ENCODE measurements around the gene RAD51AP2.

The RAD51AP2 gene

DNA sequence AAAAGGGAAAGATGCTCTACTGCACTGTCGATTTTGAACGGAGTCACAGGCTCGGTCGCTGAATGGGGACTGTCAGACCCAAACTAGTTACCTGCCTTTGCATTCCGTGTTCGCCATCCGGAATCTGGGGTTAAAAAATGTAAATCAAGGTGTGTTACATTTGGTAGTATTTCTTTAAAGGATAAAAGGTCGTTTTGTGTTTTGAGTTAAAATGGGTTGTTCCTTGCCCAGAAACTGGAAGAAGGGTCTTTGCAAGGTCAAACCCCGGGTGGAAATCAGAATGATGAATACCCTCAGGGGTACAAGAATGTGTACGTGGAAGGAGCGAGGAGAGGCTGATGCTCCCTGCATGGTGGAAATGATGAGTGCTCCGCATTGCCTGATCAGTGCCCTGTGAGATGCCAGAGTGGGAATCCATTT lies 23.3 kb upstream of the RAD51AP2 start:
- no peaks in the 10 kb centered on the region for H3K36me3 ChIP-seq (ENCODE audit: insufficient read depth, insufficient read length, low read length)
- H3K4me1 ChIP-seq (ENCODE audit: insufficient read depth, insufficient read length) = peaks cover 2% of the 10 kb centered on the region
- peak overlapping the region; percentile 26 for H3K4me3 ChIP-seq (ENCODE audit: insufficient read length, low read depth)
- H3K27me3 ChIP-seq (ENCODE audit: insufficient read depth, insufficient read length) = peaks cover 44% of the 10 kb centered on the region
- H3K9me3 ChIP-seq (ENCODE audit: insufficient read depth, low read length) = no peaks in the 10 kb centered on the region
- H3K9ac ChIP-seq (ENCODE audit: insufficient read length, low read depth) = no peak overlapping the region
- TF ChIP-seq ZNF274 (IDR thresholded peaks at IDR 0.05; ENCODE audit: low read depth, low read length) (no peak), YY1 (IDR thresholded peaks at IDR 0.05; ENCODE audit: insufficient read depth, insufficient read length) (no peak), SUZ12 (IDR thresholded peaks at IDR 0.05; ENCODE audit: extremely low read depth, insufficient read depth, insufficient read length) (no peak)
- no peak for DNase-seq (ENCODE audit: low read depth, low spot score)

DNA sequence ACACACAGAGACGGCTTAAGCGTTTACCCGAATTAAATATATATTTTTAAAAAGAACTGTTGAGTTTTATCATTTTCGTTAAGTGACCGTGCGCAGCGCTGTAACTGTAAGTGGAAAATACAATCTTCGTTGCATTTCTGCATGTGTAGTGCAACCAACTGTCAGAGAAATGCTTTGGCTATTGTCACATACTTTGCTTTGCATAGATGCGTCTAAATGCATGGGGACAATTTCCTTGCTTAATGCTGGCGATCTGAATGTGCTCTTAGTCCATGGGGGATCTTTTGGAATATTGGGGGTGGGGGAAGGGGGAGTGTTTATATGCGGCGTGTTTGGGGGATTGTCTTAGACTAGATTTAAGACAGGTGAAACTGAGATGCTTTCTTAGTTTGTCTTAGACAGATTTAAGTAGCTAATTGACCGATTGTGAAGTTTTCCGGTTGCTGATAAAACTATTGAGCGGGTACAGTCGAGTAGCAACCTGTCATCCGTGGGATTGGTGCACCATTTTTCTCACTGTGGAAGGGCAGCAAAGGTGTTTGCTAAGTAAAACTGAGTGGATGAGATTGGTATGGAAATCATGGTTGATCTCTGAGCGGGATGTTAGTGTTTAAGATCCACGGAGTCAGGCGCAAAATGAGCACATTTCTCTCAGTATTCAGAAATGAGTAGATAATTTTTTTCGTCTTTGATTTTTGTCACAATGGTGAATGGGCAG lies 22.7 kb upstream of the RAD51AP2 start:
- DNase-seq (ENCODE audit: low read depth, low spot score) = no peak
- H3K36me3 ChIP-seq (ENCODE audit: insufficient read depth, insufficient read length, low read length) = no peaks in the 10 kb centered on the region
- no peak for TF ChIP-seq ZNF274 (IDR thresholded peaks at IDR 0.05; ENCODE audit: low read depth, low read length)
- no peak for TF ChIP-seq SUZ12 (IDR thresholded peaks at IDR 0.05; ENCODE audit: extremely low read depth, insufficient read depth, insufficient read length)
- TF ChIP-seq YY1 (IDR thresholded peaks at IDR 0.05; ENCODE audit: insufficient read depth, insufficient read length) = no peak
- peaks cover 46% of the 10 kb centered on the region for H3K27me3 ChIP-seq (ENCODE audit: insufficient read depth, insufficient read length)
- peaks cover 2% of the 10 kb centered on the region for H3K4me1 ChIP-seq (ENCODE audit: insufficient read depth, insufficient read length)
- no peaks in the 10 kb centered on the region for H3K9me3 ChIP-seq (ENCODE audit: insufficient read depth, low read length)
- H3K4me3 ChIP-seq (ENCODE audit: insufficient read length, low read depth) = peak overlapping the region; percentile 26
- H3K9ac ChIP-seq (ENCODE audit: insufficient read length, low read depth) = peak overlapping the region; percentile 51

DNA sequence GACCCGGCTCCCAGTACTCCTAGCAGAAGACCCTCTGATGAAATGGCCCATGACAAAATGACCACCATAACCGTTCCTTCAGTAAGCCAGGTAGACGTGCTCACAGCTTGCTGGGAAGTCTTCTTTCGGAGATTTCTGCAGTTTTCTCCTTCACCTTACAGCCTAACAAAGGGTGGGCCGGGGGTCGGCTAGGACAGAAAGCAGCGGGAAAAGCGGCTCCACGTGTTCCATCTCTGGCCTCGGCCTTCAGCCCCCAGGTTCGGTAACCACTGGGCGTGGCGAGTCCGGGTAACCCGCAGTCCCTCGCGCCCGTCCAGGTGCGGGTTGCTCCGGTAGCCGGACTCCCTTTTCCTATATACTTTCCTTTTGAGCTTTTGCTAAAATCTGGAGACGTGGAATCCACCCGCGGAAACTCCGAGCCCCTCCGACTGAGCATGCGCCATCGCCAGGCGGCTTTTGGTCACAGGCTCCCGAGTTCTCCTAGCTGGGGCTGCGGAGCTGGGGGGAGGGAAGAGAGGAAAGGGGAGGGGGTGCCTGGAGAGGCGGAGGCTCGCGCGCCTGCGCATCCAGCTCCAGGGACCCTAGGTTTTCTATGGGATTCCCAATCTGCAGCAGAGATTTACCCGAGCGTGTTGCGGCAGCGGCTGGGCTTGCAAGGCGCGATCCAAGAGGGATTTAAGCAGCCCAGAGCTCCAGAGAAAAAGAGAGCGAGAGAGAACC lies 22.0 kb upstream of the RAD51AP2 start, which contains the start of gene VSNL1:
TSS of gene VSNL1 (plus strand) at position 604 of the 720 bp plus-strand sequence. CDS start 51,379 bp downstream, outside the sequence.
- Histone ChIP-seq H3K27me3 (ENCODE audit: insufficient read depth, insufficient read length) (peaks cover 46% of the 10 kb centered on the region), H3K4me3 (ENCODE audit: insufficient read length, low read depth) (peak within 1 kb of the TSS; percentile 48), H3K9ac (ENCODE audit: insufficient read length, low read depth) (peak within 1 kb of the TSS; percentile 70), H3K9me3 (ENCODE audit: insufficient read depth, low read length) (no peaks in the 10 kb centered on the region), H3K4me1 (ENCODE audit: insufficient read depth, insufficient read length) (peaks cover 2% of the 10 kb centered on the region), H3K36me3 (ENCODE audit: insufficient read depth, insufficient read length, low read length) (no peaks in the 10 kb centered on the region)
- TF ChIP-seq SUZ12 (IDR thresholded peaks at IDR 0.05; ENCODE audit: extremely low read depth, insufficient read depth, insufficient read length) = no peak
- TF ChIP-seq YY1 (IDR thresholded peaks at IDR 0.05; ENCODE audit: insufficient read depth, insufficient read length) = no peak
- peak; percentile 90 for DNase-seq (ENCODE audit: low read depth, low spot score)

DNA sequence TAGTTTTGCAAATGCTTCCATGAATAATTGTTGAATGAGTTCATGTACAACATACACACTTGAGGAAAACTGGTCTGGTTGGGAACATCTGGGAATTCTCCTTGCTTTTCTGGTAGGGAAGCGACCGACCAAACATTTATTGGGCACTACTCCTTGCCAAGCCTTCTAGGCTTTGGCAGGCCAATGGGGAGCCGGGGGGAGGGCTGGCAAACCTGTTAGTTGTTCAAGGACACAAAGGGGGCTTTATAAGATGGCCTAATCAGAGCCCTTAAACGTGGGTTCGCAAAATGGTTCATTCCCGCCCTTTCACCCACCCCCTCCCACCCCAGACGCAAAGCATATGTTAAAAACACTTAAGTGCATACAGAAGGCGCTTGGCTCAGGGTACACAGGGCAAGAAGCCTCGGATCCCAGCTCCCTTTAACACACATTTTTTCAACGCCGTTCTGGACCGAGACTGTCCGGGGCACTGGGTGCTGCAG lies 21.4 kb upstream of the RAD51AP2 start:
- Histone ChIP-seq H3K4me1 (ENCODE audit: insufficient read depth, insufficient read length) (peaks cover 2% of the 10 kb centered on the region), H3K4me3 (ENCODE audit: insufficient read length, low read depth) (peak overlapping the region; percentile 48), H3K27me3 (ENCODE audit: insufficient read depth, insufficient read length) (peaks cover 46% of the 10 kb centered on the region), H3K9me3 (ENCODE audit: insufficient read depth, low read length) (no peaks in the 10 kb centered on the region), H3K9ac (ENCODE audit: insufficient read length, low read depth) (peak overlapping the region; percentile 70), H3K36me3 (ENCODE audit: insufficient read depth, insufficient read length, low read length) (no peaks in the 10 kb centered on the region)
- no peak for TF ChIP-seq YY1 (IDR thresholded peaks at IDR 0.05; ENCODE audit: insufficient read depth, insufficient read length)
- no peak for TF ChIP-seq SUZ12 (IDR thresholded peaks at IDR 0.05; ENCODE audit: extremely low read depth, insufficient read depth, insufficient read length)
- TF ChIP-seq ZNF274 (IDR thresholded peaks at IDR 0.05; ENCODE audit: low read depth, low read length) = no peak
- DNase-seq (ENCODE audit: low read depth, low spot score) = no peak

DNA sequence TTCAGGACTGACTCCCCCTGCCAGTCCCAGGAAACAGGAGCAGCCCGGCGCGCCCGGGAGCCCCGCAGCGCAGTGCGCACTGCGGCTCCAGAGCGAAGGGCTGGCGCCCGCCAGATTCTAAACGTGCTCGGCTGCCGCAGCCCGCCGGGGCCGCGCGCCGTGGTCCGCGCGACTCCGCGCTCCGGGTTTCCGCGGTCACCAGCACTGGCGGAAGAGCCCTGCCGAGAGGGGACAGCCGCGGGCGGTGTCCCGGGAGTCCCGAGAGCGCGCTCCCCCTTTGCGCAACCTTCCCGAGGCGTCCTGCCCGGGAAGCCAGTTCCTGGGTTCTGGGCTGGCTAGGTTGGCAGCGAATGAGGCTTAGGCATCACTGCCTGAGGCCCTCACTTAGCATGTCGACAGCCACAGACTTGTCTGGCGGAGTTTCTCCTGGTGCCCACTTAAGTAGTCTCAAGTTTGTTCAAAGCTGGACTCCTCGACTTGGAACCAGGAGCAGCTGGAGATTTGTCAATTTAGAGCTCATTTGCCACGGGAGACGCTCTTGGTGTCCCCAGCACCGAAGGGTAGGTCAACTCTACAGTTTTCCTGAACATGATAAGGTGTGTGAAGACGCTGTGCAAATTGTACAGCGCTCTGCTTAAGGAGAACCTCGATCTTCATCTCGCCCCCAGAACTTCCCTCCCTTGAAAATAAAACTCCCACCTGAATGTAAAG lies 20.8 kb upstream of the RAD51AP2 start:
- Histone ChIP-seq H3K4me3 (ENCODE audit: insufficient read length, low read depth) (peak overlapping the region; percentile 48), H3K9ac (ENCODE audit: insufficient read length, low read depth) (peak overlapping the region; percentile 66), H3K4me1 (ENCODE audit: insufficient read depth, insufficient read length) (peaks cover 2% of the 10 kb centered on the region), H3K9me3 (ENCODE audit: insufficient read depth, low read length) (no peaks in the 10 kb centered on the region), H3K27me3 (ENCODE audit: insufficient read depth, insufficient read length) (peaks cover 46% of the 10 kb centered on the region), H3K36me3 (ENCODE audit: insufficient read depth, insufficient read length, low read length) (no peaks in the 10 kb centered on the region)
- no peak for DNase-seq (ENCODE audit: low read depth, low spot score)
- TF ChIP-seq YY1 (IDR thresholded peaks at IDR 0.05; ENCODE audit: insufficient read depth, insufficient read length) = no peak
- no peak for TF ChIP-seq ZNF274 (IDR thresholded peaks at IDR 0.05; ENCODE audit: low read depth, low read length)
- TF ChIP-seq SUZ12 (IDR thresholded peaks at IDR 0.05; ENCODE audit: extremely low read depth, insufficient read depth, insufficient read length) = no peak

DNA sequence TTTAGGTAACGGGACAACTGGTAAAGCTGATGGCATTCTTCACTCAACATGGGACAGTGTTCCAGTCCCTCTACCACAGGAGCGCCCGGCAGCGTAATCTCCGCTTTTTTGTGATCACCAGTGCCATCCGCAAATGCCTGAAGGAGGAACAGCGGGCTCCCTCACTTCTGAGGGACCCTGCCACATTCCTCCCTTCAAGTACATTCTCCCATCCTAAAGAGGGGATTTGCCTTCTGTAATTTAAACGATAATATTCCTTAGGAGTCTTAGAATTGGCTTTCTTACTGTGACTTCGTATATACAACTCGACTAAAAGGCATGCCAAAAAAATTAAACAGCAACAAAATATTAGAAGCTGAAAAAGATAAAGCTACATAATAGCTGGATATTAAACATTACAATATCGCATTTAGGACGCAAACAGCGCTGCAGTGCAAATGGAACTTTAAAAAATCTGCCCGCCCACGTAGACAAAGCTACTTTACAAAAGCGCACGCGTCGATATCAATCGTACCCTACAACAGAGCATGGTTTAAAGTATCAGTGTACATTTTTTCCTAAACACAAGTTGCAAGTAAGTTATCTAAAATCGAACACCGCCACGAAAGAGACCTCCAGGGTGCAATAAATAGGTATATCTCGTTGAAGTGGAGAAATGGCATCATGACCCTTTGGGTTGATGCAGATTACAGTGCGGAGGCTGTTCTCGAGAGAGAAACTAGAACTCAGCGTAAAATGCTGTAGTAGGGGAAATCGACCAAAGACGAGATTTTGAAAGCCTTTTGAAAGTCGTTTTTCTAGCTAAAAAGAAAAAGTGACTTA lies 20.0 kb upstream of the RAD51AP2 start:
- Histone ChIP-seq H3K9ac (ENCODE audit: insufficient read length, low read depth) (peak overlapping the region; percentile 29), H3K4me3 (ENCODE audit: insufficient read length, low read depth) (peak overlapping the region; percentile 41), H3K36me3 (ENCODE audit: insufficient read depth, insufficient read length, low read length) (no peaks in the 10 kb centered on the region), H3K9me3 (ENCODE audit: insufficient read depth, low read length) (no peaks in the 10 kb centered on the region), H3K4me1 (ENCODE audit: insufficient read depth, insufficient read length) (peaks cover 1% of the 10 kb centered on the region), H3K27me3 (ENCODE audit: insufficient read depth, insufficient read length) (peaks cover 46% of the 10 kb centered on the region)
- no peak for TF ChIP-seq SUZ12 (IDR thresholded peaks at IDR 0.05; ENCODE audit: extremely low read depth, insufficient read depth, insufficient read length)
- no peak for TF ChIP-seq ZNF274 (IDR thresholded peaks at IDR 0.05; ENCODE audit: low read depth, low read length)
- TF ChIP-seq YY1 (IDR thresholded peaks at IDR 0.05; ENCODE audit: insufficient read depth, insufficient read length) = no peak
- DNase-seq (ENCODE audit: low read depth, low spot score) = no peak
